LNCaP clone FGC (cell line): ENCODE data around the gene APH1A.
"Not testable (repeated sequence)": the region's sequence is repeated elsewhere in the genome, so short reads cannot be mapped to it uniquely, and the experiment has no call there.

Source experiments
- DNase-seq: peaks from one replicate; pipeline ENCODE4 v3.0.0-alpha.2; 2011; ENCODE audit warnings: low read depth
- H3K4me3 ChIP-seq: 2 replicates; pipeline ENCODE4 v1.5.1; 2011; ENCODE audit warnings: mild to moderate bottlenecking, low read depth, low read length, control low read depth
- CTCF ChIP-seq: IDR thresholded peaks from 2 replicates; pipeline ENCODE4 v1.5.1; 2012; ENCODE audit warnings: mild to moderate bottlenecking; ENCODE audit not compliant: control insufficient read depth, insufficient read depth; ENCODE audit errors: extremely low read depth

The APH1A gene

GRCh38 chr1:150268705-150269403 is at the start of gene APH1A:
APH1A (minus strand) TSS chr1:150269016; CDS start chr1:150268810, 206 bp downstream.
- no peak for TF ChIP-seq CTCF
- H3K4me3 ChIP-seq = peak within 1 kb of the TSS; percentile 98
- DNase-seq = peak; percentile 84

GRCh38 chr1:150314691-150315090 is 45.9 kb upstream of the APH1A start:
- H3K4me3 ChIP-seq, DNase-seq: not testable (repeated sequence)

- TF ChIP-seq CTCF = no peak
- DNase-seq = no peak
- no peak overlapping the region for H3K4me3 ChIP-seq
Measured at GRCh38 chr1:150311762-150312161, 42.9 kb upstream of the APH1A start.

GRCh38 chr1:150309758-150310508 is 41.1 kb upstream of the APH1A start:
- no peak overlapping the region for H3K4me3 ChIP-seq
- DNase-seq = no peak
- TF ChIP-seq CTCF = no peak

- not testable (repeated sequence) for DNase-seq
Measured at GRCh38 chr1:150308585-150308984, 39.8 kb upstream of the APH1A start.

GRCh38 chr1:150302902-150303301 is 34.1 kb upstream of the APH1A start:
- no peak for TF ChIP-seq CTCF
- no peak overlapping the region for H3K4me3 ChIP-seq
- no peak for DNase-seq

More at GRCh38 chr1:150308585-150308984, 39.8 kb upstream of the APH1A start:
- not testable (repeated sequence) for H3K4me3 ChIP-seq

GRCh38 chr1:150302338-150302737 is 33.5 kb upstream of the APH1A start:
- DNase-seq = no peak
- no peak for TF ChIP-seq CTCF
- H3K4me3 ChIP-seq = no peak overlapping the region

GRCh38 chr1:150299716-150300115 is 30.9 kb upstream of the APH1A start:
- no peak overlapping the region for H3K4me3 ChIP-seq
- TF ChIP-seq CTCF = no peak
- DNase-seq = no peak
